K562 (cell line): Measurements from ENCODE around the gene PRDM15. TPM values are rescaled to one million over a fixed set of nuclear protein-coding genes. Genes with fewer than 3 reads are reported as not detected.

Experiments
- BRCA1 ChIP-seq, 2 experiments: fragments of 450-650 bp in 1 of 2; sonication (generic) in 1 of 2; formaldehyde crosslinking in 1 of 2; IDR thresholded peaks; 2 replicates each; pipeline versions ENCODE4 v1.5.0 to v1.6.1; 2017 to 2020; ENCODE audit warnings: mild to moderate bottlenecking in 1 of 2, missing genetic modification reagents in 1 of 2
- FOSL1 ChIP-seq: fragments of 200-800 bp; sonication (Bioruptor generic); conservative IDR thresholded peaks from 2 replicates; pipeline ENCODE4 v1.6.1; 2016; ENCODE audit warnings: missing genetic modification characterization, missing compliant biosample characterization
- HDAC8 ChIP-seq: fragments of 450-650 bp; IDR thresholded peaks from 2 replicates; pipeline ENCODE4 v1.6.1; 2016; ENCODE audit warnings: mild to moderate bottlenecking, missing genetic modification characterization, moderate library complexity, missing compliant biosample characterization
- HNRNPLL ChIP-seq: fragments of 200-400 bp; formaldehyde crosslinking; IDR thresholded peaks from 2 replicates; pipeline ENCODE4 v1.6.1; 2017; ENCODE audit warnings: low read length, low read depth, mild to moderate bottlenecking; ENCODE audit not compliant: poor library complexity, severe bottlenecking
- KLF16 ChIP-seq: IDR thresholded peaks from 2 replicates; pipeline ENCODE4 v1.6.1; 2016; ENCODE audit warnings: antibody characterized with exemption
- MTA1 ChIP-seq: fragments of 450-650 bp; IDR thresholded peaks from 2 replicates; pipeline ENCODE4 v1.6.1; 2017; ENCODE audit warnings: borderline replicate concordance
- NBN ChIP-seq: fragments of 450-650 bp; IDR thresholded peaks from 2 replicates; pipeline ENCODE4 v1.6.1; 2016; ENCODE audit warnings: low read depth, mild to moderate bottlenecking
- NCOA2 ChIP-seq, 2 experiments: fragments of 450-650 bp; IDR thresholded peaks; 2 replicates each; pipeline ENCODE4 v1.6.1; 2018; ENCODE audit warnings: mild to moderate bottlenecking in 2 of 2, moderate library complexity in 1 of 2; ENCODE audit not compliant: partially characterized antibody in 2 of 2
- POLR2A ChIP-seq: fragments of 450-650 bp; conservative IDR thresholded peaks from 2 replicates; pipeline ENCODE4 v1.6.1; 2016
- PRMT5 ChIP-seq: sonication (generic); formaldehyde crosslinking; IDR thresholded peaks from 2 replicates; pipeline ENCODE4 v1.5.0; 2020; ENCODE audit warnings: missing genetic modification reagents
- RBM25 ChIP-seq: fragments of 200-400 bp; formaldehyde crosslinking; IDR thresholded peaks from 2 replicates; pipeline ENCODE4 v1.6.1; 2018; ENCODE audit warnings: low read length, low read depth, moderate library complexity; ENCODE audit not compliant: severe bottlenecking
- SETDB1 ChIP-seq: IDR thresholded peaks from one replicate; pipeline ENCODE4 v1.6.1; 2012; ENCODE audit warnings: low read length, control low read depth, inconsistent platforms
- SUPT5H ChIP-seq: fragments of 450-650 bp; IDR thresholded peaks from 2 replicates; pipeline ENCODE4 v1.6.1; 2016
- TEAD2 ChIP-seq: fragments of 450-650 bp; IDR thresholded peaks from 2 replicates; pipeline ENCODE4 v1.6.1; 2016; ENCODE audit warnings: missing genetic modification characterization, control low read depth, missing compliant biosample characterization
- ZBED1 ChIP-seq: IDR thresholded peaks from 2 replicates; pipeline ENCODE4 v1.6.1; 2014
- ZFP36 ChIP-seq: fragments of 150-350 bp; IDR thresholded peaks from 2 replicates; pipeline ENCODE4 v1.6.1; 2018; ENCODE audit warnings: low read length, low read depth; ENCODE audit not compliant: partially characterized antibody
- ZKSCAN8 ChIP-seq: fragments of 200-800 bp; sonication (Bioruptor generic); IDR thresholded peaks from 2 replicates; pipeline ENCODE4 v1.6.1; 2016; ENCODE audit warnings: missing genetic modification characterization, missing compliant biosample characterization
- ZNF253 ChIP-seq: fragments of 250-450 bp; sonication (Bioruptor Pico); conservative IDR thresholded peaks from 2 replicates; pipeline ENCODE4 v1.6.1; 2021; ENCODE audit warnings: mild to moderate bottlenecking
- ZNF282 ChIP-seq: sonication (generic); formaldehyde crosslinking; IDR thresholded peaks from 2 replicates; pipeline ENCODE4 v1.8.1; 2023; ENCODE audit warnings: missing genetic modification reagents
- ZNF444 ChIP-seq: fragments of 250-450 bp; sonication (Bioruptor Pico); IDR thresholded peaks from 2 replicates; pipeline ENCODE4 v1.4.0; 2020; ENCODE audit warnings: mild to moderate bottlenecking, moderate library complexity
- ZNF766 ChIP-seq: fragments of 200-800 bp; sonication (Bioruptor generic); conservative IDR thresholded peaks from 2 replicates; pipeline ENCODE4 v1.6.1; 2016; ENCODE audit warnings: missing genetic modification characterization, missing compliant biosample characterization
- polyA plus RNA-seq, 8 experiments: library from polyadenylated mRNA; depleted of rRNA in 4 of 8; stranded (reverse) in 5 of 8; unstranded in 3 of 8; fragments of >200 nt; fragmentation: Nextera tagmentation in 2 of 8; fragmentation: Illumina TruSeq in 1 of 8; extraction: Ambion mirVana in 2 of 8; extraction: Trizol in 1 of 8; gene quantifications; 2 replicates each; pipeline versions ENCODE4 v1.2.1 to v1.2.3, GENCODE V29; 2011 to 2014; ENCODE audit warnings: inconsistent platforms in 1 of 8, missing spikeins in 1 of 8
- total RNA-seq, 7 experiments: library from RNA; depleted of rRNA in 6 of 7; stranded (reverse); fragments of >200 nt in 6 of 7; fragmentation: Illumina TruSeq in 2 of 7; extraction: Trizol in 2 of 7; gene quantifications; 2 replicates each; pipeline versions ENCODE4 v1.2.1 to v1.2.3, GENCODE V29; 2011 to 2021; ENCODE audit warnings: low replicate concordance in 1 of 7
- TF ChIP-seq, protein P1 (sequence below): fragments of 450-650 bp; IDR thresholded peaks from 2 replicates; pipeline ENCODE4 v1.6.1; 2016; ENCODE audit warnings: borderline replicate concordance
- TF ChIP-seq, protein P2 (sequence below): fragments of 250-450 bp; sonication (Bioruptor Pico); IDR thresholded peaks from 2 replicates; pipeline ENCODE4 v1.5.1; 2021; ENCODE audit warnings: mild to moderate bottlenecking
- TF ChIP-seq, protein P3 (sequence below): IDR thresholded peaks from 2 replicates; pipeline ENCODE4 v1.6.1; 2014; ENCODE audit warnings: antibody characterized with exemption

Gene PRDM15
- total and polyA plus RNA-seq, 9 of the 15 experiments (the other 6 are each of a cell fraction or from before 2014, with no cell fraction given), result 0.93 to 9.2 (median 6.2) TPM

DNA sequence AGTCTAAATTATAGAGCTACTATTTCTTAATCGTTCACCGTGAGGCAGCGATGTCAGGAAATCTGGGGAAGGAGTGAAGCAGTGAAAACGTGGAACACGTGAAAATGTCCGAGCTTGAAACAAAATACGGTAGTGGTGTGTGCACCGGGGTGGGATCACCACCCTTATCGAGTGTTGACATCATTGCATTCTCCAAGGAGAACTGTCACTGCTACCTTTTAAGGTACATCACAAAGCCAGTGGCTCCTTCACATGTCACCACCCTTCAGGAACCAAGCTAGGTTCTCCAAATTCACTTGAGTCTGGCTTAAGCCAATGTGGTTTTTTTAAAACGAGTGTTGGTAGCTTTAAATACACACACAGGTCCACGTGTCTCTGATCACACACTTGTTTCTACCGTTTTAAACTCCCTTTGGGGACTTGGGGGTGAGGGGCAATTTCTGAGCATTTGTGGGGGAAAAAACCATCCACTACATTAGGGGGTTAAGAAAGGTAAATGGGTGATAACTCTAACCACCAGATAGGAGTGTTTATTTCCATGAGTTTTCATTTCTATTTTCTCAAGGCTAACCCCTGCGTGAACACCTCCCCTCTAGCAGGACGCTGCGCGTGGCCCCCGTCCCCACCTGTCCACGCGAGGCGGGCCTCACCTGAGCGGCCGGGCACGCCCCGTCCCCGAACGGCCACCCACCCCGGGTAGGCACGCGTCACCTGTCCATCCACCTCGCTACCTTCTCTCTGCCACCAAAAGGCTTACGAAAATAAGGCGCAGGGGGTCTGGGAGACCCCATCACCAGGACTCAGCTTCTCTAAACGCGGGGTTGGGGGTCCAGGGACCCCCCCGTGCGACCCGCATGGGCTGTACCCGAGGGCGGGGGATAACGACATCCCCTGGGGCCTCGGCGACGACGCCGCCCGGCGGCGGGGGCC, 978 bp downstream of the PRDM15 start (continued):
- TF ChIP-seq HNRNPLL (no peak), ZNF282 (CRISPR knock-in tag) (no peak), ZNF253 (no peak), SUPT5H (no peak), BRCA1 (IDR thresholded peaks at IDR 0.05) (no peak), BRCA1 (CRISPR knock-in tag; IDR thresholded peaks at IDR 0.05) (no peak), SETDB1 (no peak), TEAD2 (tag) (no peak), ZFP36 (peak; percentile 59), RBM25 (no peak), ZBED1 (no peak), ZNF444 (no peak), ZKSCAN8 (CRISPR knock-in tag) (no peak), NBN (no peak), ZNF766 (CRISPR knock-in tag) (no peak), HDAC8 (tag) (no peak), PRMT5 (no peak), MTA1 (no peak), KLF16 (no peak), POLR2A (peak; percentile 69), FOSL1 (tag) (no peak), NCOA2 (IDR thresholded peaks at IDR 0.05; ENCODE audit: partially characterized antibody in 2 of 2) (no peak)
- TF ChIP-seq, protein P1, sequence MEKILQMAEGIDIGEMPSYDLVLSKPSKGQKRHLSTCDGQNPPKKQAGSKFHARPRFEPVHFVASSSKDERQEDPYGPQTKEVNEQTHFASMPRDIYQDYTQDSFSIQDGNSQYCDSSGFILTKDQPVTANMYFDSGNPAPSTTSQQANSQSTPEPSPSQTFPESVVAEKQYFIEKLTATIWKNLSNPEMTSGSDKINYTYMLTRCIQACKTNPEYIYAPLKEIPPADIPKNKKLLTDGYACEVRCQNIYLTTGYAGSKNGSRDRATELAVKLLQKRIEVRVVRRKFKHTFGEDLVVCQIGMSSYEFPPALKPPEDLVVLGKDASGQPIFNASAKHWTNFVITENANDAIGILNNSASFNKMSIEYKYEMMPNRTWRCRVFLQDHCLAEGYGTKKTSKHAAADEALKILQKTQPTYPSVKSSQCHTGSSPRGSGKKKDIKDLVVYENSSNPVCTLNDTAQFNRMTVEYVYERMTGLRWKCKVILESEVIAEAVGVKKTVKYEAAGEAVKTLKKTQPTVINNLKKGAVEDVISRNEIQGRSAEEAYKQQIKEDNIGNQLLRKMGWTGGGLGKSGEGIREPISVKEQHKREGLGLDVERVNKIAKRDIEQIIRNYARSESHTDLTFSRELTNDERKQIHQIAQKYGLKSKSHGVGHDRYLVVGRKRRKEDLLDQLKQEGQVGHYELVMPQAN, result peak; percentile 70
- TF ChIP-seq, protein P2, sequence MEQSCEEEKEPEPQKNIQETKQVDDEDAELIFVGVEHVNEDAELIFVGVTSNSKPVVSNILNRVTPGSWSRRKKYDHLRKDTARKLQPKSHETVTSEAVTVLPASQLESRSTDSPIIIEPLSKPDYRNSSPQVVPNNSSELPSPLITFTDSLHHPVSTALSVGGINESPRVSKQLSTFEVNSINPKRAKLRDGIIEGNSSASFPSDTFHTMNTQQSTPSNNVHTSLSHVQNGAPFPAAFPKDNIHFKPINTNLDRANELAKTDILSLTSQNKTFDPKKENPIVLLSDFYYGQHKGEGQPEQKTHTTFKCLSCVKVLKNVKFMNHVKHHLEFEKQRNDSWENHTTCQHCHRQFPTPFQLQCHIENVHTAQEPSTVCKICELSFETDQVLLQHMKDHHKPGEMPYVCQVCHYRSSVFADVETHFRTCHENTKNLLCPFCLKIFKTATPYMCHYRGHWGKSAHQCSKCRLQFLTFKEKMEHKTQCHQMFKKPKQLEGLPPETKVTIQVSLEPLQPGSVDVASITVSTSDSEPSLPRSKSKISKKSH, result no peak
- TF ChIP-seq, protein P3, sequence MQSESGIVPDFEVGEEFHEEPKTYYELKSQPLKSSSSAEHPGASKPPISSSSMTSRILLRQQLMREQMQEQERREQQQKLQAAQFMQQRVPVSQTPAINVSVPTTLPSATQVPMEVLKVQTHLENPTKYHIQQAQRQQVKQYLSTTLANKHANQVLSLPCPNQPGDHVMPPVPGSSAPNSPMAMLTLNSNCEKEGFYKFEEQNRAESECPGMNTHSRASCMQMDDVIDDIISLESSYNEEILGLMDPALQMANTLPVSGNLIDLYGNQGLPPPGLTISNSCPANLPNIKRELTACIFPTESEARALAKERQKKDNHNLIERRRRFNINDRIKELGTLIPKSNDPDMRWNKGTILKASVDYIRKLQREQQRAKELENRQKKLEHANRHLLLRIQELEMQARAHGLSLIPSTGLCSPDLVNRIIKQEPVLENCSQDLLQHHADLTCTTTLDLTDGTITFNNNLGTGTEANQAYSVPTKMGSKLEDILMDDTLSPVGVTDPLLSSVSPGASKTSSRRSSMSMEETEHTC, result no peak
